ENCODE data around the gene LARP4.

Gene LARP4

GRCh38 chr12:50401500-50402081 lies 906 bp downstream of the LARP4 start:
- no peak for TF ChIP-seq CTCF (IDR thresholded peaks at IDR 0.05; ENCODE audit: insufficient read depth, low read depth, low read length, missing control alignments)
- H3K4me3 ChIP-seq (ENCODE audit: low read depth, low read length) = peak overlapping the region; percentile 86
- DNase-seq (ENCODE audit: low read depth) = peak; percentile 25

- peak overlapping the region; percentile 86 for H3K4me3 ChIP-seq (ENCODE audit: low read depth, low read length)
- DNase-seq (ENCODE audit: low read depth) = no peak
- TF ChIP-seq CTCF (IDR thresholded peaks at IDR 0.05; ENCODE audit: insufficient read depth, low read depth, low read length, missing control alignments) = no peak
Observed at GRCh38 chr12:50402264-50403000, 1.7 kb downstream of the LARP4 start.

- peak overlapping the region; percentile 86 for H3K4me3 ChIP-seq (ENCODE audit: low read depth, low read length)
- TF ChIP-seq CTCF (IDR thresholded peaks at IDR 0.05; ENCODE audit: insufficient read depth, low read depth, low read length, missing control alignments) = no peak
- no peak for DNase-seq (ENCODE audit: low read depth)
Observed at GRCh38 chr12:50403001-50403440, 2.3 kb downstream of the LARP4 start.

- H3K4me3 ChIP-seq (ENCODE audit: low read depth, low read length) = no peak overlapping the region
- DNase-seq (ENCODE audit: low read depth) = no peak
- no peak for TF ChIP-seq CTCF (IDR thresholded peaks at IDR 0.05; ENCODE audit: insufficient read depth, low read depth, low read length, missing control alignments)
Observed at GRCh38 chr12:50404307-50404706, 3.6 kb downstream of the LARP4 start.

GRCh38 chr12:50411051-50411660 lies 10.5 kb downstream of the LARP4 start:
- H3K4me3 ChIP-seq (ENCODE audit: low read depth, low read length) = no peak overlapping the region
- DNase-seq (ENCODE audit: low read depth) = no peak
- no peak for TF ChIP-seq CTCF (IDR thresholded peaks at IDR 0.05; ENCODE audit: insufficient read depth, low read depth, low read length, missing control alignments)

- no peak for TF ChIP-seq CTCF (IDR thresholded peaks at IDR 0.05; ENCODE audit: insufficient read depth, low read depth, low read length, missing control alignments)
- H3K4me3 ChIP-seq (ENCODE audit: low read depth, low read length) = no peak overlapping the region
- DNase-seq (ENCODE audit: low read depth) = no peak
Observed at GRCh38 chr12:50415899-50416479, 15.3 kb downstream of the LARP4 start.
